ENCODE data around the gene SLC25A51. TPM values are rescaled to one million over a fixed set of nuclear protein-coding genes. Genes with fewer than 3 reads are reported as not detected.
"Not testable (repeated sequence)": the region's sequence is repeated elsewhere in the genome, so short reads cannot be mapped to it uniquely, and the experiment has no call there.

Gene SLC25A51
- total RNA-seq, 5 donors from 2014 or later (not counting 1 experiment from before 2014, with no cell fraction given) = 19.7 to 37.6 (median 32.4) TPM

DNA sequence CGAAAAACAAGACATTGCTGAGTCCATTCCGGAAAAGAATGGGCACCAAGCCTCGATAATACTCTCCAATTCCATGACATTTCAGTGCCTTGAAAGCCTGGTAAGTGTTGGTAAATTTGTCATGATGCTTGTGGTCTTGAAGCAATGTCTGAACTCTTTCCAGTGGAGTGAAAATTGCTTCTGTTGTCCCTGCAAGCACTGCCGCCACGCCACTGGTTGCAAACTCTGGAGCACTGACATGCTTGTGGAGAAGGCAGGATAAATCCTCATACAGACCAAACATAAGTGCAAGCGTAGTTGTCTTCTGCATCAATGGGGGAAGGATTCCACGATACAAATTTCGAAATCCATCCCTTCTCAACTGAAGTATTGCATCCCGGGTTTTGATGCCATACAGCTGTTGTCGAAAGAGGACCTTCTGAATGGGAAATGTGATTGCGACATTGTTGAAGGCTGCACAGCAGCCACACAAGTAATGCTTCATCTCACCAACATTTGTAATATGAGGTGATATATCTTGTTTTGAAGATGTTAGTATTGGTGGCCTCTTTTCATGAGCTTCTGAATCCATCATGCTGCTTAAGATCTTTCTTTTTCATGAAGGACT is 15.8 kb downstream of the SLC25A51 start:
- ATAC-seq (replicated peaks in 1 of 4); H3K4me3 ChIP-seq (ENCODE audit: control insufficient read depth in 1 of 2, extremely low read depth in 1 of 2, low read length in 1 of 2); H3K9me3 Mint-ChIP-seq; H3K27me3 ChIP-seq (replicated peaks in 1 of 2; ENCODE audit: control insufficient read depth in 2 of 2, extremely low read depth in 1 of 2, insufficient read depth in 2 of 2, low read length in 1 of 2); CTCF ChIA-PET; H3K27me3 Mint-ChIP-seq; H3K4me1 Mint-ChIP-seq; POLR2A ChIA-PET; DNase-seq; H3K27ac ChIP-seq (ENCODE audit: low read length); H3K4me1 ChIP-seq (ENCODE audit: control insufficient read depth in 1 of 2, extremely low read depth in 1 of 2, insufficient read depth in 2 of 2, low read length in 2 of 2); H3K4me3 Mint-ChIP-seq; H3K9me3 ChIP-seq; H3K27ac Mint-ChIP-seq: not testable (repeated sequence)
- peaks cover 39% of the 10 kb centered on the region for H3K36me3 Mint-ChIP-seq
- peaks cover 0 to 14% of the 10 kb centered on the region in 2 donors for H3K36me3 ChIP-seq (ENCODE audit: control insufficient read depth in 2 of 2, extremely low read depth in 1 of 2, insufficient read depth in 1 of 2, low read length in 1 of 2)
- WGBS (ENCODE audit: insufficient coverage) = 100% methylated on average over 2 of the region's 11 CpGs

DNA sequence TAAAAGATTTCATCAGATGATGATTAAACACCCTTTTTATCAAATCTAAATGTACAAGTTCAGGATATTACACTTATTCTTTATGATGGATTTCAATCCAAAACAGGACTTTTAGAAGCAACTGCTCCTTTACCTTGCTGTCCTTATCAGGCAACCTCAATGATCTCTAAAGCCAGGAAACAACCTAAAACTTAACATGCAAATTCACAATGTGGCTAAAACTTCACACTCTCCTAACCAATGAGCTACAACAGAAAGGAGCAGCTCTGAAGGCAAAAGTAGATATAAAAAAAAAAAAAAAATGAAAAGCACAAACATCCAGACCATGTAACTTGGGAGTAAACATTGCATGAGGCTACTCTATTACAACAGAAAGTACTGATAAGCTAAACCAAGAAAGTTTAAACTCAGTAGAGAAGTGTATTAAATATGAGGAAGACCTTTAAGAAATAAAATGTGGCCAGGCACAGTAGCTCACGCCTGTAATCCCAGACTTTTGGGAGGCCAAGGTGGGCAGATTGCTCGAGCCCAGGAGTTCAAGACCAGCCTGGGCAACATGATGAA is 22.9 kb downstream of the SLC25A51 start:
- H3K27me3 Mint-ChIP-seq = no peaks in the 10 kb centered on the region
- ChIA-PET POLR2A (interaction anchor here in 1 of 2 donors (0.6 kb wide), 1 partner anchor 18 kb away, joined by 6 read pairs; no protein-coding TSS in a partner anchor), CTCF (interaction anchor here (0.6 to 0.7 kb wide), 2 partner anchors 28 to 1057 kb away, joined by 3 to 4 read pairs; no protein-coding TSS in a partner anchor)
- no peaks in the 10 kb centered on the region for H3K9me3 ChIP-seq
- DNase-seq (no peak), ATAC-seq (replicated peaks in 1 of 4) (no peak)
- H3K9me3 Mint-ChIP-seq = no peaks in the 10 kb centered on the region
- H3K36me3 ChIP-seq (ENCODE audit: control insufficient read depth in 2 of 2, extremely low read depth in 1 of 2, insufficient read depth in 1 of 2, low read length in 1 of 2) = peaks cover 0 to 13% of the 10 kb centered on the region in 2 donors
- WGBS (ENCODE audit: insufficient coverage) = 83% methylated on average over 2 of the region's 2 CpGs
- no peaks in the 10 kb centered on the region for H3K4me1 Mint-ChIP-seq
- no peaks in the 10 kb centered on the region for H3K27me3 ChIP-seq (replicated peaks in 1 of 2; ENCODE audit: control insufficient read depth in 2 of 2, extremely low read depth in 1 of 2, insufficient read depth in 2 of 2, low read length in 1 of 2)
- H3K27ac Mint-ChIP-seq = no peak overlapping the region
- no peak overlapping the region for H3K27ac ChIP-seq (ENCODE audit: low read length)
- no peak overlapping the region for H3K4me3 ChIP-seq (ENCODE audit: control insufficient read depth in 1 of 2, extremely low read depth in 1 of 2, low read length in 1 of 2)
- no peak overlapping the region for H3K4me3 Mint-ChIP-seq
- H3K4me1 ChIP-seq (ENCODE audit: control insufficient read depth in 1 of 2, extremely low read depth in 1 of 2, insufficient read depth in 2 of 2, low read length in 2 of 2) = no peaks in the 10 kb centered on the region
- peaks cover 32% of the 10 kb centered on the region for H3K36me3 Mint-ChIP-seq

DNA sequence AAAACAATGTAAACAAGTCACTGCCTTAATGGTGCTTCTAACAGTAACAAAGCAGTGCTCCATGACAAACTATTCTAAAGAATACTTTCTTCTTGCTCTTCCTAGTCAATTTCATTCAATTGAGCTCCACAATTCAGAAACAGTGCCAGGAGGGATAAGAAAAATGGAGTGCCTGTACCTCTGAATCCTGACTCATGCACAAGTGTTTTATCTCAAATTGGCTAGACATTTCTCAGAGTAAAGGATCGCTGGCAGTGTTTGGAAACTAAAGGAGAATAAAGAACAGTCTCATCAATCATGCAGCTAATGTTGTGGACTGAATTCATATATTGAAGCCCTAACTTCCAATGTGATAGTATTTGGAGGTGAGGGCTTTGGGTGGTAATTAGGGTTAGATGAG is 27.6 kb downstream of the SLC25A51 start:
- H3K36me3 Mint-ChIP-seq = peaks cover 30% of the 10 kb centered on the region
- no peaks in the 10 kb centered on the region for H3K9me3 Mint-ChIP-seq
- Histone ChIP-seq H3K27me3 (replicated peaks in 1 of 2; ENCODE audit: control insufficient read depth in 2 of 2, extremely low read depth in 1 of 2, insufficient read depth in 2 of 2, low read length in 1 of 2) (no peaks in the 10 kb centered on the region), H3K36me3 (ENCODE audit: control insufficient read depth in 2 of 2, extremely low read depth in 1 of 2, insufficient read depth in 1 of 2, low read length in 1 of 2) (peaks cover 0 to 9% of the 10 kb centered on the region in 2 donors), H3K27ac (ENCODE audit: low read length) (no peak overlapping the region), H3K4me1 (ENCODE audit: control insufficient read depth in 1 of 2, extremely low read depth in 1 of 2, insufficient read depth in 2 of 2, low read length in 2 of 2) (no peaks in the 10 kb centered on the region), H3K4me3 (ENCODE audit: control insufficient read depth in 1 of 2, extremely low read depth in 1 of 2, low read length in 1 of 2) (no peak overlapping the region), H3K9me3 (no peaks in the 10 kb centered on the region)
- WGBS (ENCODE audit: insufficient coverage) = no CpG with 5 or more reads among the region's 1 CpG
- DNase-seq (no peak), ATAC-seq (replicated peaks in 1 of 4) (no peak)
- POLR2A ChIA-PET = no interaction called here
- H3K4me1 Mint-ChIP-seq = no peaks in the 10 kb centered on the region
- no peak overlapping the region for H3K4me3 Mint-ChIP-seq
- no peak overlapping the region for H3K27ac Mint-ChIP-seq
- H3K27me3 Mint-ChIP-seq = no peaks in the 10 kb centered on the region
- CTCF ChIA-PET = interaction anchor here in 1 of 2 donors (0.6 kb wide), 1 partner anchor 23 kb away, joined by 3 read pairs; no protein-coding TSS in a partner anchor

DNA sequence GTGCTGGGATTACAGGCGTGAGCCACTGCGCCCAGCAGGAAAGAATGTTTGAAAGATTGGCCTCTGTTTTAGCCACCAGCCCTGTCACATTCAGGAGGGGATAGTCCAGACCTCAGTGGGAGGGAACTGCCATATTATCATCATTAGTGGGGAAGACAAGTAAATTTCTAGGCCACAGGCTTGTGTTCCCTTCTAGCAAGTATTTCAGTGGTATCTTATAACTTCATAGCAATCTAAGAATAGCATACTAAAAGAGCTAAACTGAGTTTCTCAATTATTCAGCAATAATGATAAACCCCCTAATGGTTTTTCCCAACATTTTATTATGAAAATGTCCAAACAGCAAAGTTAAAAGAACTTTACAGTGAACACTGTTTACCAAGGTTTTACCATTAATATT is 30.0 kb downstream of the SLC25A51 start:
- H3K27me3 Mint-ChIP-seq = no peaks in the 10 kb centered on the region
- H3K9me3 Mint-ChIP-seq = no peaks in the 10 kb centered on the region
- no peaks in the 10 kb centered on the region for H3K4me1 Mint-ChIP-seq
- no peak overlapping the region for H3K4me3 Mint-ChIP-seq
- Histone ChIP-seq H3K4me1 (ENCODE audit: control insufficient read depth in 1 of 2, extremely low read depth in 1 of 2, insufficient read depth in 2 of 2, low read length in 2 of 2) (no peaks in the 10 kb centered on the region), H3K36me3 (ENCODE audit: control insufficient read depth in 2 of 2, extremely low read depth in 1 of 2, insufficient read depth in 1 of 2, low read length in 1 of 2) (peaks cover 4 to 6% of the 10 kb centered on the region in 2 donors), H3K27ac (ENCODE audit: low read length) (no peak overlapping the region), H3K27me3 (replicated peaks in 1 of 2; ENCODE audit: control insufficient read depth in 2 of 2, extremely low read depth in 1 of 2, insufficient read depth in 2 of 2, low read length in 1 of 2) (no peaks in the 10 kb centered on the region), H3K4me3 (ENCODE audit: control insufficient read depth in 1 of 2, extremely low read depth in 1 of 2, low read length in 1 of 2) (no peak overlapping the region), H3K9me3 (no peaks in the 10 kb centered on the region)
- H3K36me3 Mint-ChIP-seq = peaks cover 22% of the 10 kb centered on the region
- H3K27ac Mint-ChIP-seq = no peak overlapping the region
- DNase-seq (no peak), ATAC-seq (replicated peaks in 1 of 4) (no peak)
- WGBS (ENCODE audit: insufficient coverage) = no CpG with 5 or more reads among the region's 2 CpGs
- CTCF ChIA-PET = no interaction called here
- POLR2A ChIA-PET = no interaction called here

DNA sequence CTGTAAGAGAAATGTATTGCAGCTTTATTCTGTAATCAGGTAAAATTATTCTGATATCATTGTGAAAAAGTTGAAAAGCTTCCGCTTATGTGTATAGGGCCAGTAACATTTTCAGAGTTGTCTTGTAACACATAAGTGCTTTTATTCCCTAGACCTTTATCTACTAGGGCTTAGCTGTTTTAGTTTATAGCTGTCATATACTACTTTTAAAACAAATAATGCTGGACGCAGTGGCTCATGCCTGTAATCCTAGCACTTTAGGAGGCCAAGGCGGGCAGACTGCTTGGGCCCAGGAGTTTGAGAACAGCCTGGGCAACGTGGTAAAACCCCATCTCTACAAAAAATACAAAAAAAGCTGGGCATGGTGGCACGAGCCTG is 33.1 kb downstream of the SLC25A51 start:
- no peaks in the 10 kb centered on the region for H3K4me1 Mint-ChIP-seq
- H3K9me3 Mint-ChIP-seq = no peaks in the 10 kb centered on the region
- H3K4me3 Mint-ChIP-seq = no peak overlapping the region
- Histone ChIP-seq H3K36me3 (ENCODE audit: control insufficient read depth in 2 of 2, extremely low read depth in 1 of 2, insufficient read depth in 1 of 2, low read length in 1 of 2) (peaks cover 0 to 6% of the 10 kb centered on the region in 2 donors), H3K27me3 (replicated peaks in 1 of 2; ENCODE audit: control insufficient read depth in 2 of 2, extremely low read depth in 1 of 2, insufficient read depth in 2 of 2, low read length in 1 of 2) (no peaks in the 10 kb centered on the region), H3K4me3 (ENCODE audit: control insufficient read depth in 1 of 2, extremely low read depth in 1 of 2, low read length in 1 of 2) (no peak overlapping the region), H3K4me1 (ENCODE audit: control insufficient read depth in 1 of 2, extremely low read depth in 1 of 2, insufficient read depth in 2 of 2, low read length in 2 of 2) (no peaks in the 10 kb centered on the region), H3K9me3 (no peaks in the 10 kb centered on the region), H3K27ac (ENCODE audit: low read length) (no peak overlapping the region)
- 100% methylated on average over 2 of the region's 5 CpGs for WGBS (ENCODE audit: insufficient coverage)
- no peaks in the 10 kb centered on the region for H3K27me3 Mint-ChIP-seq
- H3K27ac Mint-ChIP-seq = no peak overlapping the region
- ChIA-PET CTCF (interaction anchor here in 1 of 2 donors (0.6 kb wide), 2 partner anchors 17 to 34 kb away, joined by 4 to 5 read pairs; no protein-coding TSS in a partner anchor), POLR2A (interaction anchor here in 1 of 2 donors (0.5 kb wide), 1 partner anchor 262 kb away, joined by 14 read pairs; no protein-coding TSS in a partner anchor)
- no peak for DNase-seq
- H3K36me3 Mint-ChIP-seq = peaks cover 7% of the 10 kb centered on the region
- no peak for ATAC-seq (replicated peaks in 1 of 4)

DNA sequence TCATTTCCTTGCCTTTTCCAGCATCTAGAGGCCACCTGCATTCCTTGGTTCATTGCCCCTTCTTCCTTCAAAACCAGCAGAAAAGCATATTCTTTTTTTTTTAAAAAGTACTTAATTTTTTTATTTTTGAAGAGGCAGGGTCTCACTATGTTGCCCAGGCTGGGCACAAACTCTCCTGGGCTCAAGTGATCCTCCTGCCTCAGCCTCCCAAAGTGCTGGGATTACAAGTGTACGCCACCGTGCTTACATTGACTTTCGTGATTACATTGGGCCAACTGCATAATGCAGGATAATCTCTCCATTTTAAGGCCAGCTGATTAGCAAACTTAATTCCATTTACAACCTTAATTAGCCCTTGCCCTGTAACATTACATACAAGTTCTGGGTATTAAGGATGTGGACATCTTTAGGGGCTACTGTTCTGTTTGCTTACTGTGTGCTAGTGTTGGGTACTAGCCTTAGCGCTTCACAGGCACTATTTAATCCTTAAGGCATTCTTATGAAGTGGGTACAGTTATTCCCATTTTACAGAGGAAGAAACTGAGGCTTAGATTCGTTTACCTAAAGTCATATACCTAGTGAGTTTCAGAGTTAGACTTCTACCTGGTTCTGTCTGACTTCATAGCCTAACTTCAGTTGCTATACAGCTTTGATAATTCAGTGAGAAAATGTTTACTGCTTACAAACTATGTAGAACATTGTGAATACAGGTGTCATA is 33.7 kb downstream of the SLC25A51 start:
- DNase-seq = no peak
- 100% methylated on average over 1 of the region's 5 CpGs for WGBS (ENCODE audit: insufficient coverage)
- ATAC-seq (replicated peaks in 1 of 4) = no peak
- no peak overlapping the region for H3K27ac Mint-ChIP-seq
- H3K4me1 Mint-ChIP-seq = no peaks in the 10 kb centered on the region
- no peaks in the 10 kb centered on the region for H3K27me3 Mint-ChIP-seq
- H3K27ac ChIP-seq (ENCODE audit: low read length) = no peak overlapping the region
- H3K27me3 ChIP-seq (replicated peaks in 1 of 2; ENCODE audit: control insufficient read depth in 2 of 2, extremely low read depth in 1 of 2, insufficient read depth in 2 of 2, low read length in 1 of 2) = no peaks in the 10 kb centered on the region
- peaks cover 0 to 6% of the 10 kb centered on the region in 2 donors for H3K36me3 ChIP-seq (ENCODE audit: control insufficient read depth in 2 of 2, extremely low read depth in 1 of 2, insufficient read depth in 1 of 2, low read length in 1 of 2)
- no peaks in the 10 kb centered on the region for H3K9me3 ChIP-seq
- no peak overlapping the region for H3K4me3 ChIP-seq (ENCODE audit: control insufficient read depth in 1 of 2, extremely low read depth in 1 of 2, low read length in 1 of 2)
- H3K36me3 Mint-ChIP-seq = peaks cover 6% of the 10 kb centered on the region
- no peak overlapping the region for H3K4me3 Mint-ChIP-seq
- H3K9me3 Mint-ChIP-seq = no peaks in the 10 kb centered on the region
- CTCF ChIA-PET = interaction anchor here in 1 of 2 donors (0.6 kb wide), 2 partner anchors 16 to 46 kb away, joined by 4 to 7 read pairs; no protein-coding TSS in a partner anchor
- H3K4me1 ChIP-seq (ENCODE audit: control insufficient read depth in 1 of 2, extremely low read depth in 1 of 2, insufficient read depth in 2 of 2, low read length in 2 of 2) = no peaks in the 10 kb centered on the region
- POLR2A ChIA-PET = no interaction called here
